Measurements from ENCODE around the gene KCNJ1. TPM values are rescaled to one million over a fixed set of nuclear protein-coding genes. Genes with fewer than 3 reads are reported as not detected.

The KCNJ1 gene
- total RNA-seq, 2 experiments from 2014 or later, result 0.06 to 0.11 TPM

DNA sequence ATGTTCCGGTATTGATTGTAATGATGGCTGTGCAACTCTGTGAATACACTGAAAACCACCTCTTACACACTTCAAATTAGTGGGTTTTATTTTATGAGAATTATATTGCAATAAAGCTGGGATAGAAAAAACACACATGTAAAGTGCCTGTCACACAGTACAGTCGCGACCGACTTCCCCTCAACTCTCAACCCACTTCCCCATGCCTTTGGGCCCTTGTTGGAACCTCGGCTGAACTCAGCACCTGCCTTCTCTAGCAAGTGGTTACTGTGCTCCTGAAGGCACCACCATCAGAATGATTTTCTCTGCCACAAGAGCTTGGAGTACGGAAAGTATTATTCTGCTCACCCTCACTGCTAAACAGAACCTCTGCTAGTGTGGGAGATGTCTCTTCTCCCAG lies 13.5 kb downstream of the KCNJ1 start:
- BruUV-seq (replicated peaks), result no TSS peak
- ChIA-PET POLR2A (interaction anchor here (1.0 to 1.3 kb wide), 2 partner anchors 12 to 26 kb away, joined by 3 to 4 read pairs; no protein-coding TSS in a partner anchor), CTCF (ENCODE audit: unreplicated experiment) (no interaction called here)
- H3K27ac ChIP-seq (ENCODE audit: low read depth, low read length, poor library complexity, severe bottlenecking), result no peak overlapping the region
- H3K36me3 ChIP-seq (ENCODE audit: insufficient read depth, low read length), result no peaks in the 10 kb centered on the region
- no peaks in the 10 kb centered on the region for H3K79me2 ChIP-seq (ENCODE audit: insufficient read depth, low read depth, low read length)
- no peaks in the 10 kb centered on the region for H3K9me3 ChIP-seq (ENCODE audit: low read length)
- H3K4me1 ChIP-seq (ENCODE audit: insufficient read depth, low read length, poor library complexity, severe bottlenecking), result peaks cover 2% of the 10 kb centered on the region
- no peaks in the 10 kb centered on the region for H3K9me2 ChIP-seq (ENCODE audit: insufficient read depth, low read length)
- no peak overlapping the region for H3K4me2 ChIP-seq (ENCODE audit: low read length)
- no peak for DNase-seq (ENCODE audit: low spot score)
- no peak overlapping the region for H2AFZ ChIP-seq (ENCODE audit: low read length)
- no peaks in the 10 kb centered on the region for H4K20me1 ChIP-seq (ENCODE audit: insufficient read depth, low read length)
- no peak overlapping the region for H3K4me3 ChIP-seq (ENCODE audit: low read depth, low read length, poor library complexity, severe bottlenecking)
- intact Hi-C loops (cut with micrococcal nuclease; ENCODE audit: unreplicated experiment), result no loop called here
- no peak for TF ChIP-seq EZH2phosphoT487 (IDR thresholded peaks at IDR 0.05; ENCODE audit: borderline replicate concordance, low read depth, low read length)
- TF ChIP-seq, protein P1, sequence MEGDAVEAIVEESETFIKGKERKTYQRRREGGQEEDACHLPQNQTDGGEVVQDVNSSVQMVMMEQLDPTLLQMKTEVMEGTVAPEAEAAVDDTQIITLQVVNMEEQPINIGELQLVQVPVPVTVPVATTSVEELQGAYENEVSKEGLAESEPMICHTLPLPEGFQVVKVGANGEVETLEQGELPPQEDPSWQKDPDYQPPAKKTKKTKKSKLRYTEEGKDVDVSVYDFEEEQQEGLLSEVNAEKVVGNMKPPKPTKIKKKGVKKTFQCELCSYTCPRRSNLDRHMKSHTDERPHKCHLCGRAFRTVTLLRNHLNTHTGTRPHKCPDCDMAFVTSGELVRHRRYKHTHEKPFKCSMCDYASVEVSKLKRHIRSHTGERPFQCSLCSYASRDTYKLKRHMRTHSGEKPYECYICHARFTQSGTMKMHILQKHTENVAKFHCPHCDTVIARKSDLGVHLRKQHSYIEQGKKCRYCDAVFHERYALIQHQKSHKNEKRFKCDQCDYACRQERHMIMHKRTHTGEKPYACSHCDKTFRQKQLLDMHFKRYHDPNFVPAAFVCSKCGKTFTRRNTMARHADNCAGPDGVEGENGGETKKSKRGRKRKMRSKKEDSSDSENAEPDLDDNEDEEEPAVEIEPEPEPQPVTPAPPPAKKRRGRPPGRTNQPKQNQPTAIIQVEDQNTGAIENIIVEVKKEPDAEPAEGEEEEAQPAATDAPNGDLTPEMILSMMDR (conservative IDR thresholded peaks at IDR 0.05; ENCODE audit: low read length), result no peak

- intact Hi-C loops (cut with micrococcal nuclease; ENCODE audit: unreplicated experiment), result no loop called here
- Histone ChIP-seq H3K4me1 (ENCODE audit: insufficient read depth, low read length, poor library complexity, severe bottlenecking) (peaks cover 6% of the 10 kb centered on the region), H3K79me2 (ENCODE audit: insufficient read depth, low read depth, low read length) (no peaks in the 10 kb centered on the region), H3K4me2 (ENCODE audit: low read length) (no peak overlapping the region), H4K20me1 (ENCODE audit: insufficient read depth, low read length) (no peaks in the 10 kb centered on the region), H3K27ac (ENCODE audit: low read depth, low read length, poor library complexity, severe bottlenecking) (no peak overlapping the region), H3K36me3 (ENCODE audit: insufficient read depth, low read length) (no peaks in the 10 kb centered on the region), H2AFZ (ENCODE audit: low read length) (no peak overlapping the region), H3K9me3 (ENCODE audit: low read length) (no peaks in the 10 kb centered on the region), H3K9me2 (ENCODE audit: insufficient read depth, low read length) (no peaks in the 10 kb centered on the region), H3K4me3 (ENCODE audit: low read depth, low read length, poor library complexity, severe bottlenecking) (no peak overlapping the region)
- BruUV-seq (replicated peaks), result no TSS peak
- no peak for TF ChIP-seq EZH2phosphoT487 (IDR thresholded peaks at IDR 0.05; ENCODE audit: borderline replicate concordance, low read depth, low read length)
- TF ChIP-seq, protein P1 (conservative IDR thresholded peaks at IDR 0.05; ENCODE audit: low read length), result no peak
- no peak for DNase-seq (ENCODE audit: low spot score)
- POLR2A ChIA-PET, result interaction anchor here (0.6 to 1.3 kb wide), 2 partner anchors 11 to 603 kb away, joined by 4 read pairs; no protein-coding TSS in a partner anchor
- CTCF ChIA-PET (ENCODE audit: unreplicated experiment), result no interaction called here
Measured at GRCh38 chr11:128852327-128853023, 14.6 kb downstream of the KCNJ1 start.
